ENCODE measurements around the gene IPP.
"Not testable (repeated sequence)": the region's sequence is repeated elsewhere in the genome, so short reads cannot be mapped to it uniquely, and the experiment has no call there.

The IPP gene

DNA sequence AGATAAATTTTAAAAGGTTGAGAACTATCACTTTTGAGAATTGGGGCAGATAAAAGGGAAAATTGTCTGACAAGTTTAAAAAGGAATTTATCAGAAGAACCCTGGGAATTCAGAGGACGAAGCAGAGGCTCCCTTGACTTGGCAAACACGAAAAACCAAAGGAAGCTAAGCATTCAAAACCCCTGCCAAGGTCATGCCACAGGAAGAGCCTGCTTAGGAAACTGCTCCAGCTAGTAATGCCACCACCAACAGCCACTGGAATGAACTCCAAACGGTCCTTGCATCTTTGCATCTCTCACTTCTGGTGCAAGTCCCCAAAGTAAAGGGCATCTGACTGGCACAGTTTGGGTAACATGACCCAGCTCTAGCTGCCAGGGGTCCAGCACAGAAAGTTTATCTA, 71.3 kb downstream of the IPP start:
- DNase-seq: no peak

- no peak for DNase-seq
These were observed 72.0 kb downstream of the IPP start for GRCh38 chr1:45678489-45678888.

DNA sequence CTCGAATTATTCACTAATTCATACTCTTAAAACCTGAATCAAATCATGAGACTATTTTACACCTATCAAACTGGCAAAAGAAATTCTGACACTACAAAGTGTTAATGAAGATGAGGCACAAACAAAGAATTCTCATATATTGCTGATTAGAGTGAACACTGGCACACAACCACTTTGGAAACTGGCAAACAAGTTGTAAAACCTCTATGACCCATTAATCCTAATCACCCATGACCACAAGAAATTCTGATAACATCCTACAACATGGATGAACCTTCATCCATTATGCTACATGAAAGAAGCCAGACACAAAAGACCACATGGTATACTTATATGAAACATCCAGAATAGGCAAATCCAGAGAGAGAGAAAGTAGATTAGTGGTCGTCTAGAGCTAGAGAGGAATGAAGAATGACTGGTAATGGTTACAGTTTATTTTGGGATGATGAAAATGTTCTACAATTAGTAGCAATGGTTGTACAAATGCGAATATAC, 72.7 kb downstream of the IPP start:
- no peak for DNase-seq

- DNase-seq: not testable (repeated sequence)
These were observed 73.9 kb downstream of the IPP start for GRCh38 chr1:45676553-45676952.

DNA sequence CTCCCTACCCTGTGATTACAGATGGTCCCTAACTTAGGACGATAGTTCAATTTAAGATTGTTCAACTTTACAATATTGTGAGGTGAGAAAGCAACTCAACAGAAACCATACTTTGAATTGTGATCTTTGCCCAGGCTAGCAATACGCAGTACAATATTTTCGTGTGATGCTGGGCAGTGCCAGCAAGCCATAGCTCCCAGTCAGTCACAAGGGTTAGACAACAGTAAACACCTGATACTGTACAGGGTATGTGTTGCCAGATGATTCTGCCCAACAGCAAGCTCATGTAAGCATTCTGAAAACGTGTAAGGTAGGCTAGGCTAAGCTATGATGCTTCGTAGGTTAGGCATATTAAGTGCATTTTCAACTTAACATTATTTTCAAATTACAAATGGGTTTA, 76.0 kb downstream of the IPP start:
- no peak for DNase-seq

DNA sequence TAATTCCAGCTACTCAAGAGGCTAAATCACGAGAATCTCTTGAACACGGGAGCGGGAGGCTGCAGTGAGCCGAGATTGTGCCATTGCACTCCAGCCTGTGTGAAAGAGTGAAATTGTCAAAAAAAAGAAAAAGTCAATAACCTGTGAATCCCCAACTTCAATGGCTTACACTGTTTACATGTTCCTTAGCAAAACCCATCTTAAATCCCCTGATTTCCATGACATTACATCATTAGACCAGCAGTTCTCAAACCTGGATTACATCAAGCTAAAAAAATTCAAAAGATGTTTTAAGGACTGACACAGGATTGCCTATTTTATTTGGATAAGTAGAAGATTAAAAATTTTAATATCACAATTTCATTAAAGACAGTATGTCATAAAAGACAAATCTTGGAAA, 76.5 kb downstream of the IPP start:
- DNase-seq: no peak

GRCh38 chr1:45669859-45670655, 80.4 kb downstream of the IPP start:
- DNase-seq: no peak

GRCh38 chr1:45669379-45669778, 81.1 kb downstream of the IPP start:
- no peak for DNase-seq

- no peak for DNase-seq
These were observed 81.9 kb downstream of the IPP start for GRCh38 chr1:45668526-45668925.

DNA sequence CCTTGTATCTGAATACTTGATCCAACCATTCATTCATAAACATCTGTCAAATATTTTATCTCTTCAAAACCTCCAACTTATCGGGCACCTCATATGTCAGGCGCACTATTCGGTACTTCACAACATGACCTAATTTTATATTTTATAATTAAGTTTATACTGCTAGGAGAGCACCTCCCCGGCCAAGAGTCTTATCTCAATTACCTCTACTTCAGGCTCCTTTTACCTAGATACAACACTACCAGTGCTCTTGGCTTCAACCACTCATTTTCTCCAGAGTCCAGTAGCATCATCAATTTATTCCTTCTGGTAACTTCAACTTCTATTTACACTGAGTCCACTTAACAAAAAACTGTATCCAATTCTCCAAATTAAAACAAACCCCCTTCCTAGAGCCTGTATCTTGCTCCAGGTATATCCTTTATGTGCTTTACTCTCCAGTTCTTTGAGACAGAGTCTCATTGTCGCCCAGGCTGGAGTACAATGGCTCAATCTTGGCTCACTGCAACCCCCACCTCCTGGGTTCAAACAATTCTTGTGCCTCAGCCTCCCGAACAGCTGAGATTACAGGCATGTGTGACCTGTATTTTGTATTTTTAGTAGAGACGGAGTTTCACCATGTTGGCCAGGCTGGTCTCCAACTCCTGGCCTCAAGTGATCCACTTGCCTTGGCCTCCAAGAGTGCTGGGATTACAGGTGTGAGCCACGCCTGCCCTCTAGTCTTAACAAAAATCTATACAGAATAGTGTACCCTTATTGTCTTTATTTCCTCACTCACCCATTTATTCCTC, 82.9 kb downstream of the IPP start:
- DNase-seq: no peak

DNA sequence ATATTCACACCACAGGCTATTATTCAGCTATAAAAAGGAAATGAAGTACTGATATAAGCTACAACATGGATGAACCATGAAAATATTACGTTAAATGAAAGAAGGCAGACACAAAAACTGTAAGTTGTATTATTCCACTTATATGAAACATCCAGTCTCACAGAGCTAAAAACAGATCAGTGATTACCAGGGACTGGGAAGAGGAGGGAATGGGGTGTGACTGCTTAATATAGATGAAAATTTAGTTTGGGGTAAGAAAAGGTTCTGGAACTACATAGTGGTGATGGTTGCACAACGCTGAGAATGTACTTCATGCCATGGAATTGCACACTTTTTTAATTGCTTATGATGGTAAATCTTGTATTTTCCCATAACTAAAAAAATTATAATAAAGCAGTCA, 83.6 kb downstream of the IPP start:
- no peak for DNase-seq

GRCh38 chr1:45660336-45660735, 90.1 kb downstream of the IPP start:
- no peak for DNase-seq

DNA sequence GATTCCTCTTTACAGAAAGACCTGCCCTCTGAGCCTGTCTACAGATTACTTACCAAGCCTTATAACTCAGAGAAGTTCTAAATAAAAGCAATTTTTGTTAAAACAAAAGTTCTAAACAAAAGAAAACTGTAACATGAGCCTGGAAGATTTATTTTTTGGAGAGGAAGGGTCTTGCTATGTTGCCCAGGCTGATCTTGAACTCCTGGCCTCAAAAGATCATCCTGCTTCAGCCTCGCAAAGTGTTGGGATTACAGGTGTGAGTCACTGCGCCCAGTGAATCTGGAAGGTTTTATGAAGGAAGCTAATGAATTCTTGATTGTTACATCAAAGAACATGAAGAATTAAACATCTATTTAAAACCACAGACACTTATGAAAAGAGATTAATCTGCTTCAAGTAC, 91.2 kb downstream of the IPP start:
- DNase-seq: no peak

DNA sequence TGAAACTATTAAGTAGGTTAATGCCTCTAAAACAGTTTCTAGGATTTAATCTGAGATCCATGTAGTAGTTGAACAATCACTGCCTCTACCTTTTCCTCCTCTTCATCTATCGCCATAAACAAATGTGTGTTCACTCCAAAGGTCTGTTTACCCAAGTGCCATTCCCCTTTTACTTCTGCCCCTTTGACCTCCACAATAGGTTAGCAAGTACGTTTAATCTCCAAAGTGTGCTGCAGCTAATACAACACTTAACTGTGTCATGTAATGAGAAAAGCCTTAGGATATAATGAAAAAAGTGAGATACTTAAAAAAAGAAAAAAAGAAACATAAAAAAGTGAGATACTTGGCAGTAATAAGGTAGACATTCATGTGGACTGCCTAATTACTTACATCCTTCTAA, 92.3 kb downstream of the IPP start:
- DNase-seq: no peak

GRCh38 chr1:45656573-45657226, 93.8 kb downstream of the IPP start:
- DNase-seq: no peak

DNA sequence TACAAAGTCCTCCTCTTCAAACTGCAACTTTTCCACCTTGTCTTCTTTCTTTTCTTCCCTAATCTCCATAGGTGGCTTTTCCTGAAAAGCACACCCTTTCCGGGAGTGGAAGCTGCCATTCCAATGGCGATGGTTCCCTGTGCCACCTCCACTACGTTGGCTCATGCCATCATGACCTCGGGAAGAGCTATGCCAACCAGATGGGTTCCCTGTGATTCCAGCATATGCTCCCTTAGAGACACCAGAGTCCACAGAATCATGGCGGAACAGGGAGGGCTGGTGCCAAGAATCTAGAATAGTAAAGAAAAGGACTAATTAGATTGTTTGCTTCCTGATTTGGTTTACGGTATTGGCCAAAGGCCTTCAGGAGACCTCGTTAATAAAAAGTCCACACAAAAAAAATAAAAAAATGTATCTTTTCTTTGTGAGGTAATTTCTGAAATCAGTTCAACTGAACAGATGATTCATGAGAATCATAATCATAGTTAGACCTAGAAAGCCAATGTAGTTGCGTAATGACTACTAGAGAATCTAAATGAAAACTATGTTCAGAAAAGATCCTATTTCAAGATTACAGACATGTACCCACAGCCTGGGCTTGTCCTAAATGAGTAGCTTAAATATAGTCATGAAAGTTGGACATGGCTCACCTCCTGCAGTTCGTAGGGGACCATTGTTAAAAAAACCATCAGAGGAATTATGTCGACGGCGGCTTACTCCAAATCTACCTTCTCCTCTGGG, 95.7 kb downstream of the IPP start:
- DNase-seq: no peak

All from NCI-H1048 (cell line).